GM10266 (cell line): ENCODE data around the gene SLC25A43.
"Not testable (repeated sequence)": the region's sequence is repeated elsewhere in the genome, so short reads cannot be mapped to it uniquely, and the experiment has no call there.

ENCODE experiments used
- DNase-seq: peaks from one replicate; pipeline ENCODE4 v3.0.0; 2012; ENCODE audit errors: extremely low spot score
- CTCF ChIP-seq: IDR thresholded peaks from 2 replicates; pipeline ENCODE4 v1.5.1; 2012; ENCODE audit warnings: mild to moderate bottlenecking, low read depth; ENCODE audit not compliant: control insufficient read depth, insufficient read depth; ENCODE audit errors: missing control alignments

Gene SLC25A43

DNA sequence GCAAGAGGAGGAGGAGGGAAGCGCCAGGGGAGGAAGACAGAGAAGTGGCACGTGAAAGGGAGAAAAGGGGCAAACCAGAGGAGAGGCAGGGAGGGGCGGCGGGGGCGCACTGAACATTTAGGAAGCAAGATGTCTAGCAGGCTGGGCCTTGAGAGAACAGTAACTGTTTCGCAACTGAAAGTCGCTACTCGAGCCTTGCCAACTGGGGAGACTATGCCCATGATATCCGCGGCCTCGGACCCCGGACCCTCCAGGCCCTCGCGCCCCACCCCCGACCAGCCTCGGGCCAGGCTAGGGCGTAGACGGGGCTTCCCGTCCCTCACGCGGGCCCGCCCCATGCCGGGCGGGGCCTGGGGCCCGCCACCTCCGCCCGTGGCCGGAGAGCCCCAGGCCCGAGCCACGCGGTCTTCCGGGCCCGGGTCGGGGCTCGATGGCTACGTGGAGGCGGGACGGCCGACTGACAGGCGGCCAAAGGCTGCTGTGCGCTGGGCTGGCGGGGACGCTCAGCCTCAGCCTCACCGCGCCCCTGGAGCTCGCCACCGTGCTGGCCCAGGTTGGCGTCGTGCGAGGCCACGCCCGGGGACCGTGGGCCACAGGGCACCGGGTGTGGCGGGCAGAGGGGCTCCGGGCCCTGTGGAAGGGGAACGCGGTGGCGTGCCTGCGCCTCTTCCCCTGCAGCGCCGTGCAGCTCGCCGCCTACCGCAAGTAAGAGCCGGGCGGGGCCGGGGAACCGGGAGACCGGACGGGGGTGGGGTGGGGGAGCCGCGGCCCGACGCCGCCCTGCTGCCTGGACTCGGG lies at the start of gene SLC25A43:
Gene SLC25A43 (plus strand): TSS at position 363 of the 798 bp plus-strand sequence. CDS start 68 bp downstream, at position 431.
- peak; percentile 83 for DNase-seq
- TF ChIP-seq CTCF: no peak

- DNase-seq: no peak
- TF ChIP-seq CTCF: no peak
Observed at GRCh38 chrX:119359618-119360382, 39.3 kb upstream of the SLC25A43 start.

GRCh38 chrX:119361451-119361850 lies 37.7 kb upstream of the SLC25A43 start:
- DNase-seq: not testable (repeated sequence)

- DNase-seq: not testable (repeated sequence)
Observed at GRCh38 chrX:119362074-119362473, 37.1 kb upstream of the SLC25A43 start.

DNA sequence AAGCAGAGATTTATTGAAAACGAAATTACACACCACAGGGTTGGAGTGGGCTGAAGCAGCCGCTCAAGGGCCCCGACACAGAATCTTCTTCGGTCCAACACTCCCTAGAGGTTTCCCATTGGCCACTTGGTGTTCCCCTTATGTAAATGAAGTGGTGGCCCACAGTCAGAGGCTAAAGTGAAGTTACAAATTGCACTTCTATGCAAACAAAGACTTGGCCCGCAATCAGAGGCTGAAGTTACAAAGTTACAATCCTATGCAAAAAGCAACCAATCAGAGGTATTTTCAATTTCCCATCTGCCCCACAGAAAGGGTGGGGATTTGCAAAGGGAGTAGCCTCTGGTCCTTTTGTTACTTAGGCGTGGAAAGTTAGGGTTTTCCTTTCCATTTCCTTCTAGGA lies 35.7 kb upstream of the SLC25A43 start:
- TF ChIP-seq CTCF: no peak
- DNase-seq: no peak

DNA sequence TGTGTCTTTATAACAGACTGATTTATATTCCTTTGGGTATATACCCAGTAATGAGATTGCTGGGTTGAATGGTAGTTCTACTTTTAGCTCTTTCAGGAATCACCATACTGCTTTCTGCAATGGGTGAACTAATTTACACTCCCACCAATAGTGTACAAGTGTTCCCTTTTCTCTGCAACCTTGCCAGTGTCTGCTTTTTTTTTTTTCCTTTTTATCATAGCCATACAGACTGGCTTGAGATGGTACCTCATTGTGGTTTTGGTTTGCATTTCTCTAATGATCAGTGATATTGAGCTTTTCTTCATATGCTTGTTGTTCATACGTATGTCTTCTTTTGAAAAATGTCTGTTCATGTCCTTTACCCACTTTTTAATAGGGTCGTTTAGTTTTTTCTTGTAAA lies 27.3 kb upstream of the SLC25A43 start:
- DNase-seq: not testable (repeated sequence)

GRCh38 chrX:119374736-119375135 lies 24.4 kb upstream of the SLC25A43 start:
- no peak for TF ChIP-seq CTCF
- no peak for DNase-seq

DNA sequence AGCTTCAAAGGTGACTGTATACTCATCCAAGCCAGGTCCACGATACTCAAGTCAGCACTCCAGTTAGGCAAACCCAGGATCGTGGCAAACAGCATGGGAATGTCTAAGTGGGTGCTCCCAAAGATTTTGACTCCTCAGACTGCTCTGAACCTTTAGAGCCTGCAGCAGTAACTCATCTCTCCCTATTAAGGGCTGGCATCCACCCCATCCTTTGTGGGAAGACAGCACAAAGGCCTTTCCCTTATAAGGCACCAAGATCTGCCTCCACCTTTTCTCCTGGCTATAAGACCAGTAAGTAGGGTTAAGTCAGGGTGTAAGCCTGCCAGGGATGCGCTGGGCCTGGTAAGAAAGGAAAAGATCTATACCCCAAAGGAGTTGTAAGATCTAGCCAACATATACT lies 23.6 kb upstream of the SLC25A43 start:
- no peak for DNase-seq

More for the DNA sequence above, 23.6 kb upstream of the SLC25A43 start:
- TF ChIP-seq CTCF: no peak
